ENCODE results near the gene C11orf86. TPM values are rescaled to one million over a fixed set of nuclear protein-coding genes. Genes with fewer than 3 reads are reported as not detected.
"Not testable (repeated sequence)": the region's sequence is repeated elsewhere in the genome, so short reads cannot be mapped to it uniquely, and the experiment has no call there.

Gene C11orf86
- total RNA-seq, 2 donors from 2014 or later, result not detected

DNA sequence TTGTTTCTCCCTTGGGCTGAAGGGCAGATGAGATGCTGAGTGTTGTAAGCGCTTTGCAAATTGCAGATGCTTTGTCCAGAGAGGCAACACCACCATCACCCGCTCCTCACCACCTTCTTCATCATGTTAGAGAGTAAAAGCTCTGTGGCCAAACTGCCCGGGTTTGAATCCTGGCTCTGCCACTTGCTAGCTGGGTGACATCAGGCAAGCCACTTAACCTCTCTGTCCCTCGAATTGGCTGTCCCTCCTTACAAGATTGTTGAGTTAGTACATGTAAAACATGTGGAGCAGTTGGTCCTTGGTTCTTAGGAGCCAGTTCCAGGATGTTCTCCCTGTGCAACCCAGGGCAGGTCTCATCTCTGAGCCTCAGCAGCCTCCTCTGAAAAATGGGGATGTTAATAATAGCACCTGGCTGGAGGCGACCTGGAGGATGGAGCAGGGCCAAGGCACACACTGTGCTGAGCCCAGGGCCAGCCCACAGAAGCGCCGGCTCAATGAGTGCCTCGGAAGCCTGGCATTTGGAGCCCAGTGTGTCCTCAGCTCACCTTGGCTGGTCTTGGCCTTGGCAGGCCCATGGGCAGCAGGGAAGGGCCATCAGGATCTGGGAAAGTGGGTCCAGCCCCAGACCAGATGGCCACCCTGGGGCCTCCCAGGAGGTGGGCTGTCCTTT, 10.5 kb downstream of the C11orf86 start:
- no peak overlapping the region for H3K27ac ChIP-seq
- H3K4me3 ChIP-seq, result no peak overlapping the region
- TF ChIP-seq, protein P1, sequence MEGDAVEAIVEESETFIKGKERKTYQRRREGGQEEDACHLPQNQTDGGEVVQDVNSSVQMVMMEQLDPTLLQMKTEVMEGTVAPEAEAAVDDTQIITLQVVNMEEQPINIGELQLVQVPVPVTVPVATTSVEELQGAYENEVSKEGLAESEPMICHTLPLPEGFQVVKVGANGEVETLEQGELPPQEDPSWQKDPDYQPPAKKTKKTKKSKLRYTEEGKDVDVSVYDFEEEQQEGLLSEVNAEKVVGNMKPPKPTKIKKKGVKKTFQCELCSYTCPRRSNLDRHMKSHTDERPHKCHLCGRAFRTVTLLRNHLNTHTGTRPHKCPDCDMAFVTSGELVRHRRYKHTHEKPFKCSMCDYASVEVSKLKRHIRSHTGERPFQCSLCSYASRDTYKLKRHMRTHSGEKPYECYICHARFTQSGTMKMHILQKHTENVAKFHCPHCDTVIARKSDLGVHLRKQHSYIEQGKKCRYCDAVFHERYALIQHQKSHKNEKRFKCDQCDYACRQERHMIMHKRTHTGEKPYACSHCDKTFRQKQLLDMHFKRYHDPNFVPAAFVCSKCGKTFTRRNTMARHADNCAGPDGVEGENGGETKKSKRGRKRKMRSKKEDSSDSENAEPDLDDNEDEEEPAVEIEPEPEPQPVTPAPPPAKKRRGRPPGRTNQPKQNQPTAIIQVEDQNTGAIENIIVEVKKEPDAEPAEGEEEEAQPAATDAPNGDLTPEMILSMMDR (IDR thresholded peaks at IDR 0.05), result no peak
- TF ChIP-seq POLR2A (IDR thresholded peaks at IDR 0.05), result no peak
- TF ChIP-seq POLR2AphosphoS5 (IDR thresholded peaks at IDR 0.05), result peak; percentile 59
- 67% methylated on average over 6 of the region's 8 CpGs for WGBS
- peak; percentile 60 for DNase-seq (ENCODE audit: low spot score)
- H3K27me3 ChIP-seq (replicated peaks; ENCODE audit: insufficient read depth), result no peaks in the 10 kb centered on the region
- H3K36me3 ChIP-seq, result no peaks in the 10 kb centered on the region
- intact Hi-C loops (cut with DNase I), result no loop called here
- H3K4me1 ChIP-seq (replicated peaks), result peaks cover 5% of the 10 kb centered on the region
- H3K9me3 ChIP-seq, result no peaks in the 10 kb centered on the region

DNA sequence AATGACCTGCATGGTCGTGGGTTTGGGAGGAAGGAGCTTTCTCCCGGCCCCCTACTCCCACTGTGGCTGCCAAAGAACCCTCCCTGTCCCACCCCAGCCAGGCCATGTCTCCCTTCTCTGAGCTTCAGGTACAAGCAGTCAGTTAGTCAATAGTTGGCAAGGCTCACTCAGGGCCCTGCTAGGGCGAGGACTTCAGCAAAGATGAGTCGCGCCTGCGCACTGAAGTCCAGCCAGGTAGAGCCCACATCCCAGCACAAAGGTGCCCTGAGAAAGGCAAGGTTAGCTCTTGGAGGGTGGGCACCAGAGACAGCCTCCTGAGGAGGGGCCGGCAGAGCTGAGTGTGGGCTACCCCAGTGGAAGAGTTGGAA, 11.1 kb downstream of the C11orf86 start:
- Histone ChIP-seq H3K4me1 (replicated peaks) (peaks cover 5% of the 10 kb centered on the region), H3K27ac (no peak overlapping the region), H3K27me3 (replicated peaks; ENCODE audit: insufficient read depth) (no peaks in the 10 kb centered on the region), H3K9me3 (no peaks in the 10 kb centered on the region), H3K36me3 (no peaks in the 10 kb centered on the region), H3K4me3 (no peak overlapping the region)
- intact Hi-C loops (cut with DNase I), result no loop called here
- no peak for DNase-seq (ENCODE audit: low spot score)
- 86% methylated on average over 7 of the region's 7 CpGs for WGBS
- TF ChIP-seq POLR2A (IDR thresholded peaks at IDR 0.05), result no peak
- no peak for TF ChIP-seq POLR2AphosphoS5 (IDR thresholded peaks at IDR 0.05)
- TF ChIP-seq, protein P1 (IDR thresholded peaks at IDR 0.05), result no peak

DNA sequence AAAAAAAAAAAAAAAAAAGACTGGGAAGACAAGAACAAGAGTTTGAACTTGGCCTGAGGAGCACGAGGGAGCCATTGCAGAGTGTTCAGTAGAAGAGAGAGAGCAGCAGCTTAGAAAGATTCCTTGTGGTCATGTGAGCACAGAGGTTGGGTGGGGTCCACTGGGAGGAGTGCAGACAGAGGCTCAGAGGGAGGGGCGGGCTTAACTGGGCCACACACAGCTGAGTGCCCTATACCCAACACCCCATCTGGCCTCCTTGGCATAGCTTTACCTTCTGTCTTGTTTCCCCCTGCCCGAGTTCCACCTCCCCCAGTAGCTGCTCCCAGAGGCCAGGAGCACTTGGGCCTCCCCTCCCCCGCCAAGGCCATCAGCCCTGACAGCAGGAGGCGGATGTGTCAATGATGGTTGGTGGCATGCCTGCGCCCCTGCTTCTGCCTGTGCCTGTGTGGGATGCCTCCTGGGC, 12.1 kb downstream of the C11orf86 start:
- peaks cover 5% of the 10 kb centered on the region for H3K4me1 ChIP-seq (replicated peaks)
- H3K36me3 ChIP-seq, result no peaks in the 10 kb centered on the region
- TF ChIP-seq, protein P1 (IDR thresholded peaks at IDR 0.05), result no peak
- TF ChIP-seq POLR2AphosphoS5 (IDR thresholded peaks at IDR 0.05) (no peak), POLR2A (IDR thresholded peaks at IDR 0.05) (no peak)
- WGBS, result 71% methylated on average over 6 of the region's 6 CpGs
- H3K27me3 ChIP-seq (replicated peaks; ENCODE audit: insufficient read depth), result no peaks in the 10 kb centered on the region
- no peak for DNase-seq (ENCODE audit: low spot score)
- intact Hi-C loops (cut with DNase I), result no loop called here
- no peak overlapping the region for H3K27ac ChIP-seq
- no peak overlapping the region for H3K4me3 ChIP-seq
- no peaks in the 10 kb centered on the region for H3K9me3 ChIP-seq

DNA sequence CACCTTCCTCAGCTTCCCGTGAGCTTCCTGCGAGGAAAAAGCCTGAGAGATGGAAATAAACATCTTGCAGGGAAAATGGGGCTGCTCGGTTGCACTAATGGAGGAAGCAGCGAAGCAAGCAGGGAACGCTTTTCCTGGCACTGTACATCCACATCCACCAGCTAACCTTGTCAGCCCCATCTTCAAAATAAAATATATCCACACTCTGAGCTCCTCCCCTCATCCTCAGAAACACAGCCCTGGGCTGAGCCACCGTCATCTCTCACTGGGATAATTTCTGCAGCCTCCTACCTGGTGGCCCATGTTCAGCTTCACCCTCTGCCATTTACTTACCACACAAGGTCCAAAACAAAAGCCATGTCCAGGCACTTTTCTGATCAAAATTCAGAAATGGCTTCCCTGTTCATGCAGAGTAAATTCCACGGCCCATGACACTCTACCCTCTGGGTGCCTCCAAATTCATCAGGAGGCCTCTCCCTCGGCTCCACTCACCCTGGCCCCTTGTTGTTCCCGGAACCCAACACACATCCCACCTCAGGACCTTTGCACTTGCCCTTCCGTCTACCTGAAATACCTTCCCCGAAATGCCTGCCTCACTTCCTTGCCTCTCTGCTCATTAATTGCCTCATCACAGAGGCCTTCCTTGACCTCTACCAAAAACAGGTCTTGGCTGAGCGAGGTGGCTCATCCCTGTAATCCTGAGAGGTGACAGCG, 13.0 kb downstream of the C11orf86 start:
- no peak for TF ChIP-seq POLR2A (IDR thresholded peaks at IDR 0.05)
- TF ChIP-seq POLR2AphosphoS5 (IDR thresholded peaks at IDR 0.05), result no peak
- TF ChIP-seq, protein P1 (IDR thresholded peaks at IDR 0.05), result no peak
- intact Hi-C loops (cut with DNase I), result no loop called here
- H3K4me1 ChIP-seq (replicated peaks), result peaks cover 5% of the 10 kb centered on the region
- no peaks in the 10 kb centered on the region for H3K36me3 ChIP-seq
- no peaks in the 10 kb centered on the region for H3K27me3 ChIP-seq (replicated peaks; ENCODE audit: insufficient read depth)
- H3K4me3 ChIP-seq, result no peak overlapping the region
- H3K9me3 ChIP-seq, result no peaks in the 10 kb centered on the region
- H3K27ac ChIP-seq, result no peak overlapping the region
- DNase-seq (ENCODE audit: low spot score), result no peak
- 90% methylated on average over 13 of the region's 13 CpGs for WGBS

DNA sequence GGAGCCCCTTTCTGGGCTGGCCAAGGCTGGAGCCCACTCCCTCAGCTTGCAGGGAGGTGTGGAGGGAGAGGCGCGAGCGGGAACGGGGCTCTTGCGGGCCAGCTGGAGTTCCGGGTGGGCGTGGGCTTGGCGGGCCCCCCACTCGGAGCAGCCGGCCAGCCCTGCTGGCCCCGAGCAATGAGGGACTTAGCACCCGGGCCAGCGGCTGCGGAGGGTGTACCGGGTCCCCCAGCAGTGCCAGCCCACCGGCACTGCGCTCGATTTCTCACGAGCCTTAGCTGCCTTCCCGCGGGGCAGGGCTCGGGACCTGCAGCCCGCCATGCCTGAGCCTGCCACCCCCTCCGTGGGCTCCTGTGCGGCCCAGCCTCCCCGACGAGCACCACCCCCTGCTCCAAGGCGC, 13.6 kb downstream of the C11orf86 start:
- DNase-seq (ENCODE audit: low spot score); H3K36me3 ChIP-seq; H3K27ac ChIP-seq; H3K9me3 ChIP-seq; H3K27me3 ChIP-seq (replicated peaks; ENCODE audit: insufficient read depth); H3K4me3 ChIP-seq; H3K4me1 ChIP-seq (replicated peaks); intact Hi-C loops (cut with DNase I): not testable (repeated sequence)
- WGBS, result 88% methylated on average over 6 of the region's 28 CpGs

DNA sequence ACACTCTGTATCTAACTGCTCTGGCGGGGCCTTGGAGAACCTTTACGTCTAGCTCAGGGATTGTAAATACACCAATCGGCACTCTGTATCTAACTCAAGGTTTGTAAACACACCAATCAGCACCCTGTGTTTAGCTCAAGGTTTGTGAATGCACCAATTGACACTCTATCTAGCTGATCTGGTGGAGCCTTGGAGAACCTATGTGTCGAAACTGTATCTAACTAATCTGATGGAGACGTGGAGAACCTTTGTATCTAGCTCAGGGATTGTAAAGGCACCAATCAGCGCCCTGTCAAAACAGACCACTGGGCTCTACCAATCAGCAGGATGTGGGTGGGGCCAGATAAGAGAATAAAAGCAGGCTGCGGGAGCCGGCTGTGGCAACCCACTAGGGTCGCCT, 14.3 kb downstream of the C11orf86 start:
- DNase-seq (ENCODE audit: low spot score); H3K27me3 ChIP-seq (replicated peaks; ENCODE audit: insufficient read depth); intact Hi-C loops (cut with DNase I); H3K4me3 ChIP-seq; H3K36me3 ChIP-seq; H3K4me1 ChIP-seq (replicated peaks); H3K27ac ChIP-seq; H3K9me3 ChIP-seq: not testable (repeated sequence)
- 79% methylated on average over 9 of the region's 9 CpGs for WGBS
